Ectodermal cell (in vitro differentiated cells): ENCODE results near the gene OR51E2.

ENCODE experiments used
- H3K27ac ChIP-seq: 2 replicates; pipeline ENCODE4 v1.7.0; 2013; ENCODE audit warnings: mild to moderate bottlenecking, low read depth, low read length; ENCODE audit not compliant: insufficient read depth, poor library complexity, severe bottlenecking
- H3K27me3 ChIP-seq: 2 replicates; pipeline ENCODE4 v1.7.0; 2013; ENCODE audit warnings: mild to moderate bottlenecking, low read length; ENCODE audit not compliant: insufficient read depth, control insufficient read depth, poor library complexity, severe bottlenecking
- H3K36me3 ChIP-seq: one replicate; pipeline ENCODE4 v1.7.0; 2013; ENCODE audit warnings: low read length; ENCODE audit not compliant: control insufficient read depth, insufficient read depth
- H3K4me1 ChIP-seq: one replicate; pipeline ENCODE4 v1.7.0; 2013; ENCODE audit warnings: low read length; ENCODE audit not compliant: control insufficient read depth, insufficient read depth
- H3K4me3 ChIP-seq: 2 replicates; pipeline ENCODE4 v1.7.0; 2013; ENCODE audit warnings: low read depth, low read length, control low read depth; ENCODE audit not compliant: insufficient read depth
- H3K9me3 ChIP-seq: 2 replicates; pipeline ENCODE4 v1.7.0; 2013; ENCODE audit warnings: mild to moderate bottlenecking, low read length, moderate library complexity; ENCODE audit not compliant: control insufficient read depth
- WGBS, 2 experiments: methylation state at CpG; one replicate each; pipeline ENCODE4 v1.1.7; 2013; ENCODE audit warnings: missing lambda C conversion rate in 2 of 2; 5-methylcytosine and 5-hydroxymethylcytosine counted together

OR51E2 gene

DNA sequence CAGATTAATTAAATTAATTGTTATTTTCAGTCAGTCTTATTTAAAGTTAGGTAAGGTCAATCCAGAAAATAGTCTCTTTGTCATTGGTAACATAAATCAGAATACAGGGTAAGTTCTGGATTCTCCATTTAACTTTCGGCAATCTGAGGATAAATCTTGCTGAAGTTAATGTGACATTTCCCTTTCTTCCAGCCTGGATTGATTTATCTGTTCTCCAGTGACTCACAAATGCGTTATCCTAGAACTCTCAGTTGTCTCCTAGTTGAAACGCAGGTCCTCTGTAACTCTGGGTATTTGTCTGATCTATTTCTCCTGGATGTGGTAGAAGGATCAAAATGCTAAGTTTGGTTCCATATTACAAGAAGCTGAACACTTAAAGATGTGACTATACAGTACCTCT lies 32.9 kb downstream of the OR51E2 start:
- no peaks in the 10 kb centered on the region for H3K36me3 ChIP-seq
- H3K4me3 ChIP-seq, result no peak overlapping the region
- no peaks in the 10 kb centered on the region for H3K27me3 ChIP-seq
- H3K27ac ChIP-seq, result no peak overlapping the region
- 92 to 97% methylated on average over 3 of the region's 3 CpGs for WGBS, 2 experiments
- H3K9me3 ChIP-seq, result no peaks in the 10 kb centered on the region
- H3K4me1 ChIP-seq, result no peaks in the 10 kb centered on the region

DNA sequence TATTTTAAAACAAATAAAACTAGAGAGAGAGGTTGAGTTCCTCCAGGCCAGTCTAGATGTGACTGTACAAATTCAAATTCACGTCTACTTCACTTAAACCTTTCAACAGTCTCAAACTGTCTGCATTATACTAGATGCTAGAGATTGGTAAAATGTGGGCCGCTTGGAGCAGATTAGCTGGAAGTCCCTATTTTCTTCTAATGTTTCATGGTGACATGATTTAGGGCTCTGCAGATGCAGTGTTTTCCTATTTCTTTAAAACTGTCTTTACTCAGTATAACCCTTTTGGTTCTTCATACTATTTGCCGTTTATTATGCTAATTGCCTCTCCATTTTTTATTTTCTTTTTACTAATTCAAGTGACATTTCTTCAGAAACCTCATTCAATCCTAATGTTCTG lies 33.5 kb downstream of the OR51E2 start:
- Histone ChIP-seq H3K27me3 (no peaks in the 10 kb centered on the region), H3K4me1 (no peaks in the 10 kb centered on the region), H3K9me3 (no peaks in the 10 kb centered on the region), H3K36me3 (no peaks in the 10 kb centered on the region), H3K27ac (no peak overlapping the region), H3K4me3 (no peak overlapping the region)
- 88 to 92% methylated on average over 3 of the region's 3 CpGs for WGBS, 2 experiments

DNA sequence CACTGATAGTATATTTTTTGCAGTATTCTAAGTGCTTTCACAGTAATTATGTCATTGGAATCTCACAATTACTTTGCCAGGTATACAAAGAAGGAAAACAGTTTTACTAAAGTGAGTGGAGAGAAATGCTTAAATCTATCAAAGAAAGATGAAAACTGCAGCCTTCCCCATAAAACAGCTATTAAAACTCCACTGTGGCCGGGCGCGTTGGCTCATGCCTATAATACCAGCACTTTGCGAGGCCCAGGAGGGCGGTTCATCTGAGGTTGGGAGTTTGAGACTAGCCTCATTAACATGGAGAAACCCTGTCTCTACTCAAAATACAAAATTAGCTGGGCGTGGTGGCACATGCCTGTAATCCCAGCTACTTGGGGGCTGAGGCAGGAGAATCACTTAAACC lies 34.8 kb downstream of the OR51E2 start:
- no peaks in the 10 kb centered on the region for H3K27me3 ChIP-seq
- H3K36me3 ChIP-seq, result no peaks in the 10 kb centered on the region
- H3K9me3 ChIP-seq, result no peaks in the 10 kb centered on the region
- no peak overlapping the region for H3K4me3 ChIP-seq
- H3K27ac ChIP-seq, result no peak overlapping the region
- 82 to 91% methylated on average over 6 of the region's 6 CpGs for WGBS, 2 experiments
- no peaks in the 10 kb centered on the region for H3K4me1 ChIP-seq

DNA sequence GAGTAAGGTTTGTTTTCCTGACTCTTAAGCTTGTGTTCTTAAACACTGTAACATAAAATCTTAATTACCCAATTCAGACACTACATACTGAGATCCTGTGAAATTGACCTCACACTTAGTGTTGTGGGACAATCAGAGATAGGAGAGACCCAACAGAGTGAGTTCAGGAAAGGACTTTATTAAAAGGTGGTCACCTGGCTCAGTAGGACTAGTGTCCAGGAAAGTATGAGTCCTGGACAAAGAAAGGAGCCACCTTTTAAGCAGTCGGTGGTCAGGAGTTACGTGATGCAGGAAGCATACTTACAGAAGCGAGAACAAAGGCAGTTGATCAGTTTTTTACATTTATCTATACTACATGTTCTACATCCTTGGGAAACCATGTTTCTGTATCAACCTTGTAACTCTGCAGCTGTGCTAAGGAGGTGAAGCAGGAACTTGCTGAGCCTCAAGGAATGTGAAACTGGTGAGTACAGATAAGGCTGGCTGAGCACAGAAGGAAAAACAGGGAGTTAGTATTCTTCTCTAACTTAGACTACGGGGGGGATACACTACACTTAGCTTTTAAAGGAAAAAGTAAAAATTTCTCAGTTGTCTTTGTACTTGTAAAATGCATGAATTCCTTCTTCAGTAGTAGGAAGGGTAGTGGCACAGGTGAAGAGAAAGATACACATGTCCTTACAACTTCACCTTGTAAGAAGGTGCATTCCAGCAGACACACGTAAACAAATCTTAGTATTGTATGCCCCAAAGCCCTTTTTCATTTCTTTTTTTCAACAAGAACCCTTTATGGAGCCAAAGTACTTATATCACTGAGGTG lies 38.8 kb downstream of the OR51E2 start:
- H3K27me3 ChIP-seq, result no peaks in the 10 kb centered on the region
- no peaks in the 10 kb centered on the region for H3K36me3 ChIP-seq
- H3K27ac ChIP-seq, result no peak overlapping the region
- WGBS, 2 experiments, result 94 to 99% methylated on average over 4 to 5 of the region's 5 CpGs
- H3K4me3 ChIP-seq, result no peak overlapping the region
- H3K4me1 ChIP-seq, result no peaks in the 10 kb centered on the region
- H3K9me3 ChIP-seq, result no peaks in the 10 kb centered on the region

DNA sequence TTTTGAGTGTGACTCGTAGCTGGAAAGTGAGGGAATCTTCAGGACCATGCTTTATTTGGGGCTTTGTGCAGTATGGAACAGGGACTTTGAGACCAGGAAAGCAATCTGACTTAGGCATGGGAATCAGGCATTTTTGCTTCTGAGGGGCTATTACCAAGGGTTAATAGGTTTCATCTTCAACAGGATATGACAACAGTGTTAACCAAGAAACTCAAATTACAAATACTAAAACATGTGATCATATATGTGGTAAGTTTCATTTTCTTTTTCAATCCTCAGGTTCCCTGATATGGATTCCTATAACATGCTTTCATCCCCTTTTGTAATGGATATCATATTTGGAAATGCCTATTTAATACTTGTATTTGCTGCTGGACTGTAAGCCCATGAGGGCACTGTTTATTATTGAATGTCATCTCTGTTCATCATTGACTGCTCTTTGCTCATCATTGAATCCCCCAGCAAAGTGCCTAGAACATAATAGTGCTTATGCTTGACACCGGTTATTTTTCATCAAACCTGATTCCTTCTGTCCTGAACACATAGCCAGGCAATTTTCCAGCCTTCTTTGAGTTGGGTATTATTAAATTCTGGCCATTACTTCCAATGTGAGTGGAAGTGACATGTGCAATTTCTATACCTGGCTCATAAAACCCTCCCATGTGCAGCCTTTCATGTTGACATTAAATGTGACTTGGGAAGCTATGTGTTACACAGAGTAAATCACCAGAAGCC lies 42.9 kb downstream of the OR51E2 start:
- no peaks in the 10 kb centered on the region for H3K36me3 ChIP-seq

DNA sequence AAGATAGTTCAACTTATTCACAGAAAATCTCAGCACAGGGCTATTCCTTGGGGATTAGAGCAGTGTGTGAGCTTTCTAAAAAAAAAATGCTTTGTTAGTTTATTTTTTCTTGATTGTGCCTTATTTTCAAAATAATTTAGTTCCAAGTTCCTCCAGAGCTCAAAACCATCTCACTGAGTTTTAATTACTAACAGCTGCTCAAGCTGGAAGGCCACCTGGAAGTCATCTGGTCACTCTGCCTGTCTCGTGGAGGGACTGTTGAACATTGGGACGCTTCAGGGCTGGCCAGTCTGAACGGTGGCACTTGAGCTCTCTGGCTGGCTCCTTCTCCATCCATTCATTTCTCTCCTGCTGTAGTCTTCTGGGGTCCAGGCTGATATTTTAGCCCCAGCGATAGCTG lies 49.9 kb downstream of the OR51E2 start:
- no peak overlapping the region for H3K4me3 ChIP-seq
- H3K27me3 ChIP-seq, result no peaks in the 10 kb centered on the region
- no peaks in the 10 kb centered on the region for H3K36me3 ChIP-seq
- 94% methylated on average over 4 of the region's 4 CpGs for WGBS, 2 experiments
- H3K4me1 ChIP-seq, result no peaks in the 10 kb centered on the region
- no peaks in the 10 kb centered on the region for H3K9me3 ChIP-seq
- no peak overlapping the region for H3K27ac ChIP-seq

More for the DNA sequence above, 42.9 kb downstream of the OR51E2 start:
- 94 to 95% methylated on average over 2 of the region's 2 CpGs for WGBS, 2 experiments
- H3K4me3 ChIP-seq, result no peak overlapping the region
- H3K9me3 ChIP-seq, result no peaks in the 10 kb centered on the region
- no peaks in the 10 kb centered on the region for H3K27me3 ChIP-seq
- H3K4me1 ChIP-seq, result no peaks in the 10 kb centered on the region
- H3K27ac ChIP-seq, result no peak overlapping the region

DNA sequence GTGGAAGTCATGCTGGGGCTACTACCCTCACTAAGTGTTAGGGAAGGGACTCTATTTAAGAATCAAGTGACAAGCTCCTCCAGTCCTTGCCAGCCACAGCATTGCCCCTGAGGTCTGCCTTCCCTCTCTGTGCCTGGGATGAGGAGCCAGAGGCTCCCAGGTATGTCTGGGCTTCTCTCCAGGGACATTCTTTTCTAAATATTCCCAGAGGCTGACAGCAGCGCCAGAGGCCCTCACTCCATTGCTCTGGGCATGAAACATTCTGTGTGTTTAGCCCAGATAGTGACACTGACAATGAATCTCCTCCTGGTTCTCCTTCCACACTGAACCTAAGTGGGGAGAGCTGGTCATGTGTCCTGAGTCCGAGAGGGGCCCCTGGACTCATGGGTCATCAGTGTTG lies 51.7 kb downstream of the OR51E2 start:
- WGBS, 2 experiments, result 91 to 94% methylated on average over 2 of the region's 2 CpGs
- Histone ChIP-seq H3K9me3 (no peaks in the 10 kb centered on the region), H3K27ac (no peak overlapping the region), H3K36me3 (no peaks in the 10 kb centered on the region), H3K27me3 (no peaks in the 10 kb centered on the region), H3K4me1 (no peaks in the 10 kb centered on the region), H3K4me3 (no peak overlapping the region)

DNA sequence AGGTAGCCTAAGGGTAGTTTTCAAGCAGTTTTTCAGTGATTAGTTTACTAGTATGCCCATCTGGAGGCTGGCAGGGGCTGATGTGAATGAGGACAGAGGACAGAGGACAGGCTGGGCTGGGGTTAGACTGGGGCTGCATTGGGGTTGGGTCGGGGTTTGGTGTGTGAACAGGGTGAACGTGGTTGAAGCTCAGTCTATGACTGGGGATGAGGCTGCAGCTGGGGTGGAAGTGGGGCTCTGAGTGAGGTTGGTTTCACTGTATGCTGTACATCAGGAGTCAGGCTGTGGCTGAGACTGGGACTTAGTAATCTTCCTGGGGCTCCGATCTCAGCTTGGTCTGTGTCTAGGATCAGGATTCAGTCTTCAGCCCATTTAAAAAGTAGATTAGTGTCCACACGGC lies 53.4 kb downstream of the OR51E2 start:
- Histone ChIP-seq H3K27ac (no peak overlapping the region), H3K27me3 (no peaks in the 10 kb centered on the region), H3K36me3 (no peaks in the 10 kb centered on the region), H3K4me1 (no peaks in the 10 kb centered on the region), H3K9me3 (no peaks in the 10 kb centered on the region), H3K4me3 (no peak overlapping the region)
- 90 to 96% methylated on average over 4 of the region's 4 CpGs for WGBS, 2 experiments

DNA sequence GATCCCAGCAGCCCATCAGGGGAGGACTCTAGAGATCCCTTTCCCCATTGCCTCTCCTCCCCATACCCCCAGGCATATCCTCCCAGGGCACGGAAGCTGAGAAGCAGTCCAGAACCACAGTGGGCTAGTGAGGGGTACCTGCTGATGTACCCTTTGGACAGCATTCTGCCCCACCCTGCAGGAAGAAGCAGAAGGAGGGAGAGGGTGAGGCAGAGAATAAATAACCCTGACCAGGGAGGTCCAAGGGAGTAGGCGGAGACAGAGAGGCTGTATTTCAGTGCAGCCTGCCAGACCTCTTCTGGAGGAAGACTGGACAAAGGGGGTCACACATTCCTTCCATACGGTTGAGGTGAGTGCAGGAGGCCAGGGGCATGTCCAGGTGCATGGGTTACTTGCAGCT lies 54.0 kb downstream of the OR51E2 start, which contains the start of gene OR51E1:
OR51E1 (plus strand) TSS at position 301 of the 400 bp plus-strand sequence. CDS start 8,545 bp downstream, outside the sequence.
- Histone ChIP-seq H3K9me3 (no peaks in the 10 kb centered on the region), H3K27ac (no peak within 1 kb of the TSS), H3K36me3 (no peaks in the 10 kb centered on the region), H3K27me3 (no peaks in the 10 kb centered on the region), H3K4me1 (no peaks in the 10 kb centered on the region), H3K4me3 (no peak within 1 kb of the TSS)
- WGBS, 2 experiments, result 90 to 94% methylated on average over 3 of the region's 3 CpGs

DNA sequence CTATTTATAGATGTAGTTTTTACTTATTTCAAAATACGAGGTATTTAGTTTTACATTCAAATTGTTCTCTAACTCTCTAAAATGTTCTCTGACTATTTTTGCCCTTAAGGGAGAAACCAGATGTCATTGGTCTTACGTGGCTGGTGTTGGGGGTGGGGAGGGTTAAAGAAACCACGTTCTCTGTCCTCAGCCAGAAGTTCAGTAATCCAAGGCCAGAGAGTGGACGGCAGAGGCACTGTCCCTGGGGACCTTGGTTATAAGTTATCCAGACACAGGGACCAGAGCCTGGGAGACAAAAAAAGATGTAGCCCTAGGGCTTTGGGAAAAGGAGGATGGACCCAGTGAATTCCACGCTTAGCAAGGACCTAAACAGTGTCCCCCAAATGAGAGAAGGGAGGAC lies 54.6 kb downstream of the OR51E2 start:
- 44 to 46% methylated on average over 4 of the region's 5 CpGs for WGBS, 2 experiments

More for the DNA sequence above, 54.6 kb downstream of the OR51E2 start:
- Histone ChIP-seq H3K27me3 (no peaks in the 10 kb centered on the region), H3K27ac (no peak overlapping the region), H3K4me1 (no peaks in the 10 kb centered on the region), H3K9me3 (no peaks in the 10 kb centered on the region), H3K36me3 (no peaks in the 10 kb centered on the region), H3K4me3 (no peak overlapping the region)
